ENCODE data around the gene FNBP1L. TPM values are rescaled to one million over a fixed set of nuclear protein-coding genes. Genes with fewer than 3 reads are reported as not detected.

FNBP1L gene
- total and polyA plus RNA-seq, 2 donors (not counting 1 experiment from before 2014, with no cell fraction given), result 0.86 to 5.4 TPM

GRCh38 chr1:93453911-93454310, 6.0 kb downstream of the FNBP1L start:
- Mint-ChIP-seq H3K4me3 (no peak overlapping the region), H3K4me1 (peaks cover 13% of the 10 kb centered on the region), H3K27ac (no peak overlapping the region), H3K9me3 (ENCODE audit: insufficient read depth) (no peaks in the 10 kb centered on the region), H3K27me3 (peaks cover 23% of the 10 kb centered on the region)
- DNase-seq (no peak), ATAC-seq (ENCODE audit: low read depth) (no peak)
- no peak overlapping the region for H3K4me2 ChIP-seq (replicated peaks; ENCODE audit: low read depth, low read length, poor library complexity, severe bottlenecking)
- H3K9me3 ChIP-seq (ENCODE audit: control extremely low read depth in 1 of 3, control insufficient read depth in 2 of 3, insufficient read depth in 1 of 3, low read length in 2 of 3), result no peaks in the 10 kb centered on the region
- H3K4me3 ChIP-seq (ENCODE audit: control extremely low read depth in 1 of 5, extremely low read depth in 1 of 5, insufficient read depth in 1 of 5, low read depth in 2 of 5, low read length in 4 of 5), result no peak overlapping the region
- CTCF ChIA-PET, result interaction anchor here (0.6 kb wide), 1 partner anchor 33 kb away, joined by 4 read pairs; no protein-coding TSS in a partner anchor
- intact Hi-C loops (cut with micrococcal nuclease), result no loop called here
- H2AFZ ChIP-seq (ENCODE audit: insufficient read depth, low read depth, low read length, poor library complexity, severe bottlenecking), result no peak overlapping the region
- H3K79me2 ChIP-seq (ENCODE audit: control insufficient read depth, insufficient read depth, low read length), result peaks cover 62% of the 10 kb centered on the region
- H3K27ac ChIP-seq (ENCODE audit: low read length in 2 of 2), result no peak overlapping the region
- WGBS (ENCODE audit: insufficient coverage), result 100% methylated on average over 1 of the region's 1 CpG
- H3K36me3 ChIP-seq (replicated peaks in 1 of 2; ENCODE audit: control extremely low read depth in 1 of 2, control insufficient read depth in 1 of 2, extremely low read depth in 1 of 2, insufficient read depth in 2 of 2, low read length in 1 of 2), result no peaks in the 10 kb centered on the region
- no peaks in the 10 kb centered on the region for H4K20me1 ChIP-seq (ENCODE audit: control insufficient read depth, insufficient read depth, low read length, poor library complexity, severe bottlenecking)
- H3K27me3 ChIP-seq (replicated peaks in 1 of 4; ENCODE audit: control extremely low read depth in 1 of 4, control insufficient read depth in 3 of 4, insufficient read depth in 4 of 4, low read length in 3 of 4), result peaks cover 0 to 6% (median 2%) of the 10 kb centered on the region in 4 experiments
- POLR2A ChIA-PET, result no interaction called here
- H3K9ac ChIP-seq (ENCODE audit: low read length), result no peak overlapping the region
- H3K4me1 ChIP-seq (ENCODE audit: control insufficient read depth in 2 of 2, insufficient read depth in 2 of 2, low read length in 2 of 2), result peaks cover 6 to 14% of the 10 kb centered on the region in 2 donors
- TF ChIP-seq EZH2 (IDR thresholded peaks at IDR 0.05; ENCODE audit: borderline replicate concordance, insufficient read depth, low read depth, low read length, poor library complexity, severe bottlenecking) (no peak), CTCF (IDR thresholded peaks at IDR 0.05) (no peak)

- peaks cover 0 to 3% (median 0%) of the 10 kb centered on the region in 3 donors for H3K9me3 ChIP-seq (ENCODE audit: control extremely low read depth in 1 of 3, control insufficient read depth in 2 of 3, insufficient read depth in 1 of 3, low read length in 2 of 3)
- no peaks in the 10 kb centered on the region for H3K36me3 ChIP-seq (replicated peaks in 1 of 2; ENCODE audit: control extremely low read depth in 1 of 2, control insufficient read depth in 1 of 2, extremely low read depth in 1 of 2, insufficient read depth in 2 of 2, low read length in 1 of 2)
- H3K4me2 ChIP-seq (replicated peaks; ENCODE audit: low read depth, low read length, poor library complexity, severe bottlenecking), result no peak overlapping the region
- Mint-ChIP-seq H3K4me1 (no peaks in the 10 kb centered on the region), H3K9me3 (ENCODE audit: insufficient read depth) (no peaks in the 10 kb centered on the region), H3K27ac (no peak overlapping the region), H3K27me3 (peaks cover under 1% of the 10 kb centered on the region), H3K4me3 (no peak overlapping the region)
- ChIA-PET POLR2A (no interaction called here), CTCF (no interaction called here)
- no peak overlapping the region for H2AFZ ChIP-seq (ENCODE audit: insufficient read depth, low read depth, low read length, poor library complexity, severe bottlenecking)
- WGBS (ENCODE audit: insufficient coverage), result 100% methylated on average over 1 of the region's 3 CpGs
- H4K20me1 ChIP-seq (ENCODE audit: control insufficient read depth, insufficient read depth, low read length, poor library complexity, severe bottlenecking), result no peaks in the 10 kb centered on the region
- ATAC-seq (ENCODE audit: low read depth), result no peak
- peaks cover 16% of the 10 kb centered on the region for H3K79me2 ChIP-seq (ENCODE audit: control insufficient read depth, insufficient read depth, low read length)
- no peak overlapping the region for H3K4me3 ChIP-seq (ENCODE audit: control extremely low read depth in 1 of 5, extremely low read depth in 1 of 5, insufficient read depth in 1 of 5, low read depth in 2 of 5, low read length in 4 of 5)
- H3K27ac ChIP-seq (ENCODE audit: low read length in 2 of 2), result no peak overlapping the region
- H3K4me1 ChIP-seq (ENCODE audit: control insufficient read depth in 2 of 2, insufficient read depth in 2 of 2, low read length in 2 of 2), result no peaks in the 10 kb centered on the region
- H3K9ac ChIP-seq (ENCODE audit: low read length), result no peak overlapping the region
- intact Hi-C loops (cut with micrococcal nuclease), result no loop called here
- no peak for TF ChIP-seq EZH2 (IDR thresholded peaks at IDR 0.05; ENCODE audit: borderline replicate concordance, insufficient read depth, low read depth, low read length, poor library complexity, severe bottlenecking)
- TF ChIP-seq CTCF (IDR thresholded peaks at IDR 0.05), result no peak
- no peak for DNase-seq
- H3K27me3 ChIP-seq (replicated peaks in 1 of 4; ENCODE audit: control extremely low read depth in 1 of 4, control insufficient read depth in 3 of 4, insufficient read depth in 4 of 4, low read length in 3 of 4), result no peaks in the 10 kb centered on the region
These were observed 11.2 kb downstream of the FNBP1L start for GRCh38 chr1:93459126-93459525.
